Gastroesophageal sphincter (tissue), 4 donors: ENCODE results near the gene USP31. TPM values are rescaled to one million over a fixed set of nuclear protein-coding genes. Genes with fewer than 3 reads are reported as not detected.

Experiments used
- ATAC-seq: fragments of 150-250 bp; one replicate; pipeline ENCODE4 v1.9.1; 2016; ENCODE audit warnings: mild to moderate bottlenecking, moderate library complexity
- H3K27ac ChIP-seq, 4 donors: fragments of 200-600 bp; sonication (generic) in 3 of 4; 1 replicate in 3 of 4; 2 replicates in 1 of 4; pipeline ENCODE4 v1.5.1; 2016 to 2019
- H3K27me3 ChIP-seq: fragments of 200-600 bp; sonication (generic); one replicate; pipeline ENCODE4 v1.5.1; 2019
- H3K36me3 ChIP-seq, 2 donors: fragments of 200-600 bp; sonication (generic); one replicate each; pipeline ENCODE4 v1.5.1; 2019; ENCODE audit warnings: control low read depth in 1 of 2
- H3K4me1 ChIP-seq, 3 donors: fragments of 200-600 bp; sonication (generic); 1 replicate in 2 of 3; 2 replicates in 1 of 3; pipeline ENCODE4 v1.5.1; 2016 to 2019; ENCODE audit warnings: control low read depth in 2 of 3
- H3K4me3 ChIP-seq, 2 donors: fragments of 200-600 bp; sonication (generic); one replicate each; pipeline ENCODE4 v1.5.1; 2019; ENCODE audit warnings: mild to moderate bottlenecking in 1 of 2, moderate library complexity in 1 of 2
- H3K9me3 ChIP-seq, 3 donors: fragments of 200-600 bp; sonication (generic); one replicate each; pipeline ENCODE4 v1.5.1; 2017 to 2019; ENCODE audit warnings: control low read depth in 2 of 3
- CTCF ChIP-seq, 4 experiments: fragments of 200-600 bp in 2 of 4; fragments of 450-650 bp in 2 of 4; sonication (generic) in 1 of 4; IDR thresholded peaks; one replicate each; pipeline ENCODE4 v1.5.1; 2017 to 2019; ENCODE audit warnings: antibody characterized with exemption in 4 of 4, mild to moderate bottlenecking in 2 of 4, moderate library complexity in 2 of 4
- EP300 ChIP-seq: sonication (generic); formaldehyde crosslinking; IDR thresholded peaks from one replicate; pipeline ENCODE4 v1.6.1; 2017; ENCODE audit warnings: antibody characterized with exemption, mild to moderate bottlenecking
- POLR2A ChIP-seq, 2 donors: fragments of 450-650 bp; IDR thresholded peaks; one replicate each; pipeline ENCODE4 v1.6.1; 2017; ENCODE audit warnings: antibody characterized with exemption in 2 of 2, mild to moderate bottlenecking in 2 of 2, moderate library complexity in 1 of 2
- POLR2AphosphoS5 ChIP-seq: sonication (generic); formaldehyde crosslinking; IDR thresholded peaks from one replicate; pipeline ENCODE4 v1.6.1; 2017; ENCODE audit warnings: antibody characterized with exemption
- WGBS, 2 donors: methylation state at CpG; one replicate each; pipeline ENCODE4 v1.1.5; 2018; ENCODE audit warnings: low coverage in 1 of 2; 5-methylcytosine and 5-hydroxymethylcytosine counted together
- total RNA-seq, 4 donors: library from RNA; depleted of rRNA; stranded (reverse); fragments of >200 nt; gene quantifications; one replicate each; pipeline ENCODE4 v1.1.0, GENCODE V29; 2016

The USP31 gene
- total RNA-seq, 4 donors from 2014 or later: 11.2 to 37.7 (median 26.6) TPM

DNA sequence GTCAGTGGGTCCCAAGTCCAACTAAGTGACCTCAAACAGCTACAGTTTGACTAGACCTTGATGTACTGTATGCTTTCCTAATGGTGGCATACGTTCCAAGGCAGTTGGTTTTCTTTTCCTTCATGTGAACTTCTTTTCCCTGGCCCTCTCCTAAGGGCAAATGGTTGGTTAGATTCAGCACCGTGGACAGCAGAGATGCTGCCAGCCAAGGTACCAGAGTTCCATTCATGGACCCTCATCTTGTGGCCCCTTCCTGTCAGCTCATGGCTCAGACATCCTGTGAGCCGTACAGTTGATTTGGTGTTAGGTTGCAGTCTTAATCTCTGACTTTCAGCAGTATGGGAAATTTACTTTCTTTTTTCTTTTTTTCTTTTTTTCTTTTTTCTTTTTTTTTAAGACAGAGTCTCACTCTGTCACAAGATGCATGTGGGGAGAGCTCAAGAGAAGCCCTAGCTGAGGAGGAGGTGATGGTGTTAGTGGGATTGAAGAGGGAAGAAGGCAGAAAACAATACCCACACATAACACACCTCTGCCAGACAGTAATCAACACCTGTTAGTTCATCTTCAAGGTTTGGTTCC, 122.4 kb downstream of the USP31 start:
- no peak overlapping the region for H3K4me3 ChIP-seq
- no peak overlapping the region for H3K27ac ChIP-seq
- no peak for TF ChIP-seq POLR2AphosphoS5
- TF ChIP-seq EP300: no peak
- TF ChIP-seq POLR2A (IDR thresholded peaks at IDR 0.05): no peak
- no peak for TF ChIP-seq CTCF (IDR thresholded peaks at IDR 0.05)
- no peaks in the 10 kb centered on the region for H3K9me3 ChIP-seq
- no peak for ATAC-seq
- WGBS, 2 donors: 22 to 33% methylated on average over 2 to 3 of the region's 3 CpGs
- H3K4me1 ChIP-seq: no peaks in the 10 kb centered on the region
- peaks cover 31% of the 10 kb centered on the region for H3K27me3 ChIP-seq
- no peaks in the 10 kb centered on the region for H3K36me3 ChIP-seq

DNA sequence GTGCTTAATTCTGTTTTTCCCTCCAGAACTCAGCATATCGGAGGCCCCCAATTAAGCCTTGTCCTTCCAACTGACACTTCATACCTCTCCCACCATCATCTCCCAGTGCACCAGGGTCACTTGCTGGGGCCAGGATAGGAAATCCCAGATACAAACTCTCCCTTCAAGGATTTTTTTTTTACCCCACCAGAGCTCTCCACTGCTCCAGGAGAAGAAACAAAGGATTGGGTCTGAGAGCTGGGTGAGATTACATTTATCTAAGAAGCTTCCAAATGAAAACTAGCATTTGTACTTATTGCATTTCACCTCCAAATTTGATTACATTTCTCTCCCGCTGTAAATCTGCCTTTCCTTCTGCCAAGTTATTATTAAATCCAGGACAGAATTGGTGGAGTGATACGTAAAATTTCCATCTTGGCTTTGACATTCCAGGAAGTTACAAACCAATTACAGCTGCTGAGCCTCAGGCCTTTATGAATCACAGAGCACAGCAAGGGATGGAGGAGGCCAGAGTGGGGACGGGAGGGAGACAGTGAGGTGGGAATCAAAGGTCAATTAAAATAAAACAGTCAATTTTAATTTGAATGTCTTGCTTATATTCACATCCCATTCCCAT, 123.5 kb downstream of the USP31 start:
- H3K36me3 ChIP-seq: no peaks in the 10 kb centered on the region
- H3K4me1 ChIP-seq: no peaks in the 10 kb centered on the region
- no peaks in the 10 kb centered on the region for H3K9me3 ChIP-seq
- no peak for ATAC-seq
- H3K27ac ChIP-seq: no peak overlapping the region
- TF ChIP-seq POLR2AphosphoS5 (no peak), POLR2A (IDR thresholded peaks at IDR 0.05) (no peak), CTCF (IDR thresholded peaks at IDR 0.05) (no peak), EP300 (no peak)
- WGBS, 2 donors: 21 to 38% methylated on average over 4 of the region's 4 CpGs
- H3K4me3 ChIP-seq: no peak overlapping the region
- peaks cover 31% of the 10 kb centered on the region for H3K27me3 ChIP-seq

GRCh38 chr16:23024044-23024443, 125.2 kb downstream of the USP31 start:
- Histone ChIP-seq H3K4me1 (no peaks in the 10 kb centered on the region), H3K4me3 (no peak overlapping the region), H3K27me3 (peaks cover 18% of the 10 kb centered on the region), H3K9me3 (no peaks in the 10 kb centered on the region), H3K36me3 (no peaks in the 10 kb centered on the region), H3K27ac (no peak overlapping the region)
- TF ChIP-seq POLR2AphosphoS5: no peak
- TF ChIP-seq POLR2A (IDR thresholded peaks at IDR 0.05): no peak
- TF ChIP-seq EP300: no peak
- no peak for TF ChIP-seq CTCF (IDR thresholded peaks at IDR 0.05)
- WGBS, 2 donors: 63 to 85% methylated on average over 4 of the region's 4 CpGs
- ATAC-seq: no peak

GRCh38 chr16:23020084-23020483, 129.2 kb downstream of the USP31 start:
- Histone ChIP-seq H3K27ac (no peak overlapping the region), H3K36me3 (no peaks in the 10 kb centered on the region), H3K9me3 (no peaks in the 10 kb centered on the region), H3K4me1 (no peaks in the 10 kb centered on the region), H3K27me3 (peaks cover 14% of the 10 kb centered on the region), H3K4me3 (no peak overlapping the region)
- no peak for ATAC-seq
- TF ChIP-seq POLR2A (IDR thresholded peaks at IDR 0.05) (no peak), POLR2AphosphoS5 (no peak), EP300 (no peak), CTCF (IDR thresholded peaks at IDR 0.05) (no peak)
- whole genome bisulfite sequencing, 2 donors: 91 to 96% methylated on average over 3 of the region's 3 CpGs

GRCh38 chr16:23016368-23016767, 132.9 kb downstream of the USP31 start:
- TF ChIP-seq EP300 (no peak), POLR2AphosphoS5 (no peak), CTCF (IDR thresholded peaks at IDR 0.05) (no peak)
- Histone ChIP-seq H3K27ac (no peak overlapping the region), H3K9me3 (no peaks in the 10 kb centered on the region), H3K27me3 (peaks cover 20% of the 10 kb centered on the region), H3K4me1 (no peaks in the 10 kb centered on the region), H3K36me3 (no peaks in the 10 kb centered on the region), H3K4me3 (no peak overlapping the region)
- no peak for ATAC-seq
- WGBS, 2 donors: 80 to 90% methylated on average over 1 of the region's 1 CpG
